ENCODE results near the gene HECTD2. TPM values are rescaled to one million over a fixed set of nuclear protein-coding genes. Genes with fewer than 3 reads are reported as not detected.

HECTD2 gene
- total and polyA plus RNA-seq, 9 of the 15 experiments (the other 6 are each of a cell fraction or from before 2014, with no cell fraction given) = 1.3 to 5.9 (median 3.9) TPM

DNA sequence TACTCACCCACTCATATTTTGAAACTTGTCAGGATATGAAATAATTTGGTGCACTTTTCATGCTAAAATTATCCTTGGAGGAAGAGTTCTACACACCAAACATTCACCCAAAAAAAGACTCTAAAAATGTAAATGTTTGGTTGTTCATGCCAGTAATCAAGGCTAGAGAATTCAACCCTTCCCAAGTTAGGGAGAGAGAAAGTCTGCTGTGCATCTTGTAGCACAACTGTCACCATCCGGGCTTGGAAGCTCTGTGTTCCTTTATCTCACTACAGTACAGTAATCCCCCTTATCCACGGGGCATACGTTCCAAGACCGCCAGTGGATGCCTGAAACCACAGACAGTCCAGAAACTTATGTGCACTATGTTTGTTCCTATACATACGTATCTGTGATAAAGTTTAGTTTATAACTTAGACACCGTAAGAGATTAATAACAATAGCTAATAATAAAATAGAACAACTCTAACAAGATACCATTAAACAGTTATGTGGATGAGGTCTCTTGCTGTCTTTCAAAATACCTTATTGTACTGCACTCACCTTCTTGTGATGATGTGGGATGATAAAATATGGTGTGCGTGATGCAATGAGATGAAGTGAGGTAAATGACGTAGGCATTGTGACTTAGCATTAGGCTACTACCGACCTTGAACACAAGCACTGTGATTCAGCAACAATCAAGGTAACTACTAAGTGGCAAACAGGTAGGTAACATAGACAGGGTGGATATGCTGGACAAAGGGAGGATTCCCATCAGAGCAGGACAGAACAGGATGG, 24.6 kb upstream of the HECTD2 start (continued):
- TF ChIP-seq HDAC8 (tag; IDR thresholded peaks at IDR 0.05) (no peak), CBX5 (IDR thresholded peaks at IDR 0.05; ENCODE audit: borderline replicate concordance, low read depth) (no peak), ATF1 (CRISPR knock-in tag; IDR thresholded peaks at IDR 0.05) (no peak), ATF1 (tag; IDR thresholded peaks at IDR 0.05) (peak; percentile 58), NCOR1 (IDR thresholded peaks at IDR 0.05) (no peak), CREBBP (IDR thresholded peaks at IDR 0.05; ENCODE audit: low read depth, low read length) (no peak), PHF21A (IDR thresholded peaks at IDR 0.05; ENCODE audit: borderline replicate concordance, low read depth) (no peak), FOXP4 (CRISPR knock-in tag; IDR thresholded peaks at IDR 0.05; ENCODE audit: borderline replicate concordance) (no peak), ERF (CRISPR knock-in tag; IDR thresholded peaks at IDR 0.05) (no peak), HLTF (IDR thresholded peaks at IDR 0.05) (no peak), TEAD1 (CRISPR knock-in tag; IDR thresholded peaks at IDR 0.05) (no peak), TEAD4 (IDR thresholded peaks at IDR 0.05; ENCODE audit: low read length) (no peak), TEAD4 (CRISPR knock-in tag; IDR thresholded peaks at IDR 0.05; ENCODE audit: borderline replicate concordance) (no peak), KLF16 (IDR thresholded peaks at IDR 0.05) (no peak), PRPF4 (IDR thresholded peaks at IDR 0.05; ENCODE audit: insufficient read depth, low read depth, low read length, poor library complexity, severe bottlenecking) (no peak), RBM17 (IDR thresholded peaks at IDR 0.05; ENCODE audit: borderline replicate concordance, low read depth, low read length) (no peak), RUNX1 (IDR thresholded peaks at IDR 0.05; ENCODE audit: low read depth) (no peak), TSC22D4 (tag; IDR thresholded peaks at IDR 0.05) (no peak), POU5F1 (IDR thresholded peaks at IDR 0.05; ENCODE audit: borderline replicate concordance, low read depth, low read length, partially characterized antibody) (no peak), FOXK1 (CRISPR knock-in tag; IDR thresholded peaks at IDR 0.05; ENCODE audit: borderline replicate concordance) (no peak)
- TF ChIP-seq, protein P1, sequence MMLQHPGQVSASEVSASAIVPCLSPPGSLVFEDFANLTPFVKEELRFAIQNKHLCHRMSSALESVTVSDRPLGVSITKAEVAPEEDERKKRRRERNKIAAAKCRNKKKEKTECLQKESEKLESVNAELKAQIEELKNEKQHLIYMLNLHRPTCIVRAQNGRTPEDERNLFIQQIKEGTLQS (IDR thresholded peaks at IDR 0.05) = peak; percentile 54
- TF ChIP-seq, protein P1 (CRISPR knock-in tag; conservative IDR thresholded peaks at IDR 0.05) = no peak
- TF ChIP-seq, protein P2, sequence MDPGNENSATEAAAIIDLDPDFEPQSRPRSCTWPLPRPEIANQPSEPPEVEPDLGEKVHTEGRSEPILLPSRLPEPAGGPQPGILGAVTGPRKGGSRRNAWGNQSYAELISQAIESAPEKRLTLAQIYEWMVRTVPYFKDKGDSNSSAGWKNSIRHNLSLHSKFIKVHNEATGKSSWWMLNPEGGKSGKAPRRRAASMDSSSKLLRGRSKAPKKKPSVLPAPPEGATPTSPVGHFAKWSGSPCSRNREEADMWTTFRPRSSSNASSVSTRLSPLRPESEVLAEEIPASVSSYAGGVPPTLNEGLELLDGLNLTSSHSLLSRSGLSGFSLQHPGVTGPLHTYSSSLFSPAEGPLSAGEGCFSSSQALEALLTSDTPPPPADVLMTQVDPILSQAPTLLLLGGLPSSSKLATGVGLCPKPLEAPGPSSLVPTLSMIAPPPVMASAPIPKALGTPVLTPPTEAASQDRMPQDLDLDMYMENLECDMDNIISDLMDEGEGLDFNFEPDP (CRISPR knock-in tag; IDR thresholded peaks at IDR 0.05) = no peak
- TF ChIP-seq, protein P3, sequence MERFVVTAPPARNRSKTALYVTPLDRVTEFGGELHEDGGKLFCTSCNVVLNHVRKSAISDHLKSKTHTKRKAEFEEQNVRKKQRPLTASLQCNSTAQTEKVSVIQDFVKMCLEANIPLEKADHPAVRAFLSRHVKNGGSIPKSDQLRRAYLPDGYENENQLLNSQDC (CRISPR knock-in tag; IDR thresholded peaks at IDR 0.05) = no peak

Measured in K562 (cell line).